Stromal cell of bone marrow (primary cell): ENCODE data around the gene KCNC4.
A peak's percentile ranks its signal among the peaks of the same experiment; 100 is the strongest.

ENCODE experiments used
- DNase-seq: peaks from one replicate; pipeline ENCODE4 v3.0.0-alpha.2; 2012; ENCODE audit warnings: low read depth

Gene KCNC4

GRCh38 chr1:110230381-110231199 is 20.5 kb downstream of the KCNC4 start:
- no peak for DNase-seq

- DNase-seq = no peak
Measured at GRCh38 chr1:110233861-110234260, 23.7 kb downstream of the KCNC4 start.

- DNase-seq = no peak
Measured at GRCh38 chr1:110234691-110235090, 24.6 kb downstream of the KCNC4 start.

- no peak for DNase-seq
Measured at GRCh38 chr1:110235181-110235833, 25.2 kb downstream of the KCNC4 start.

- peak; percentile 74 for DNase-seq
Measured at GRCh38 chr1:110235834-110236682, 25.9 kb downstream of the KCNC4 start.

- DNase-seq = no peak
Measured at GRCh38 chr1:110237386-110238152, 27.5 kb downstream of the KCNC4 start.

- DNase-seq = no peak
Measured at GRCh38 chr1:110239441-110240430, 29.6 kb downstream of the KCNC4 start.

GRCh38 chr1:110240476-110241210 is 30.5 kb downstream of the KCNC4 start:
- DNase-seq = no peak

- DNase-seq = no peak
Measured at GRCh38 chr1:110241516-110241915, 31.4 kb downstream of the KCNC4 start.

GRCh38 chr1:110242062-110242461 is 31.9 kb downstream of the KCNC4 start:
- no peak for DNase-seq

GRCh38 chr1:110242731-110243130 is 32.6 kb downstream of the KCNC4 start:
- no peak for DNase-seq

GRCh38 chr1:110243146-110243545 is 33.0 kb downstream of the KCNC4 start:
- DNase-seq = no peak

- no peak for DNase-seq
Measured at GRCh38 chr1:110243574-110243973, 33.5 kb downstream of the KCNC4 start.

GRCh38 chr1:110245876-110246620 is 35.9 kb downstream of the KCNC4 start:
- DNase-seq = no peak

- no peak for DNase-seq
Measured at GRCh38 chr1:110248746-110249145, 38.6 kb downstream of the KCNC4 start.

GRCh38 chr1:110249256-110249655 is 39.1 kb downstream of the KCNC4 start:
- DNase-seq = no peak

- no peak for DNase-seq
Measured at GRCh38 chr1:110250008-110250407, 39.9 kb downstream of the KCNC4 start.

- DNase-seq = no peak
Measured at GRCh38 chr1:110250749-110251148, 40.6 kb downstream of the KCNC4 start.

- no peak for DNase-seq
Measured at GRCh38 chr1:110253213-110253612, 43.1 kb downstream of the KCNC4 start.
